Pulmonary artery endothelial cell (primary cell): ENCODE data around the gene CLEC2D. TPM values are rescaled to one million over a fixed set of nuclear protein-coding genes. Genes with fewer than 3 reads are reported as not detected.
"Not testable (repeated sequence)": the region's sequence is repeated elsewhere in the genome, so short reads cannot be mapped to it uniquely, and the experiment has no call there.

Experiments used
- DNase-seq: peaks from one replicate; pipeline ENCODE4 v3.0.0-alpha.2; 2011; ENCODE audit warnings: low read depth, low spot score
- total RNA-seq: library from RNA; depleted of rRNA; stranded (reverse); fragments of >200 nt; gene quantifications from 2 replicates; pipeline ENCODE4 v1.2.3, GENCODE V29; 2014

CLEC2D gene, protein sequence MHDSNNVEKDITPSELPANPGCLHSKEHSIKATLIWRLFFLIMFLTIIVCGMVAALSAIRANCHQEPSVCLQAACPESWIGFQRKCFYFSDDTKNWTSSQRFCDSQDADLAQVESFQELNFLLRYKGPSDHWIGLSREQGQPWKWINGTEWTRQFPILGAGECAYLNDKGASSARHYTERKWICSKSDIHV
- total RNA-seq = 0.42 and 0.79 TPM in 2 replicates

DNA sequence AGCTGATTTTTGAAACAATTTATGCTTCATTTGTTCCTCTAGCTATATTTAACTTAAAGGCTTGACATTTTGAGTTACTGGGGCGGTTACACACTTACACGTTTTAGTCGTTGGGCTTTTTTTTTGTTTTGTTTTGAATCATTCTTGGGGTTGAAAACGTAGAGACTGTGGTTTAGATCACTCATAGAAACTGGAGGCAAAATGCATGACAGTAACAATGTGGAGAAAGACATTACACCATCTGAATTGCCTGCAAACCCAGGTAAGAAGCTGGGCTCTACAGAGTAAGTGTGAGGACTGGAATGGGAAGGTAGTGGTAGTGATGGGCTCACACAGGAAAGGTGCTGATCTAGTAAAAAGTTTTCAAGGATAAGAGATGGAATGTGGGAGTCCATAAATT is at the start of gene CLEC2D:
Gene CLEC2D, plus strand, starts transcription at position 180 of the 400 bp plus-strand sequence. Its CDS starts 22 bp downstream, at position 202.
- DNase-seq = no peak

DNA sequence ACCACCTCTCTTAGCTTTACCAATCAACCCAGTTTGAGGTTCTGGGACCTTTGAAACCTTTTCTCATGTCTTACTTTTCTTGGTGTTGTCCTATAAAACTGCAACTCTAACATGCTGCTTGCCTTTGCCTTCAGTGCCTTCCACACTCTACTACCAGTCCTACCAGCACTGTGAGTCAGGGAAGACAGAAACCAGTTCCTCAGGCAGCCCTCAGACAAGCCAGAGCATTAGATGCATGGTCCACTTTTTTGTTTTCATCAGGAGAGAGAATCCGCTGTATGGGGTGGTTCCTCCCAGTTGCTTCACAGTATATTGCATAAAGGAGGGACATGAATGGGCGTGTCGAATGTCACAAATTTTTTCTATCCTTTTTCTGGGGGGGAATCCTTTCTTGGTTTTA is 44.5 kb upstream of the CLEC2D start:
- DNase-seq = no peak

DNA sequence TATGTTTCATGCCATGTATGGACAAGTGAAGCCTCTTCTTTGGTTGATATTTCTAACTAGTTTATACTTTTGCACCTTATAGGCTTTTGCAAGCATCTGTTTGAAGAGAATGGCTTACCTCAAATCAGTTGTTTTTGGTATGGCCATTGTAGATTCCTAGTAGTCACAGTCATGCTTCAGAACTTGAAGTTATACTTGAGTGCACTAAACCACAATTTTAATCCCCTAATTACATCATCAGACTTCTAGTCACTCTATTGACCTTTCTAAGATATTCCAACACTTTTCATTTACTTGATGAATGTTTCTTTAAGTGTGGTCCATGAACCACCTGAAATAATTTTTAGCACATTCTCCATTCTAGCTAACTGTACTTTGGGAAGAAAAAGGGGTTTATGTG is 43.2 kb upstream of the CLEC2D start:
- no peak for DNase-seq

DNA sequence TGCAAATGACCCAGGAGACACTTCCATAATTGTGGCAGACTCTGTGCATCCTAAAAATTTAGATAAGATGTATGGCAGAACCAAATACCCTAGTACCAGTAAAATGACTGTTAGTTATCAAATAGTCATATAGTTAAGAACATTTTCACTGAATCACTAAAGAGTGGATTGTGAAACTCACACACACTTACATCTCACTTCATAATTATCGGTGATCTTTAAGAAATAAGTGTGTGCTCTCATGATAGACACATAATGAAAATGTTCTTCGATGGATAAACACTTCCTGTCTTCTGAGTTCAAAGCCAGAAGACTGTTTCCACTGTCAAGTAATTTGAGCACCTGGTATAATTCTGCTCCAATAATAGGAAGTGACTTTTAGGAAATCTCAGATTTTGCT is 42.7 kb upstream of the CLEC2D start:
- no peak for DNase-seq

DNA sequence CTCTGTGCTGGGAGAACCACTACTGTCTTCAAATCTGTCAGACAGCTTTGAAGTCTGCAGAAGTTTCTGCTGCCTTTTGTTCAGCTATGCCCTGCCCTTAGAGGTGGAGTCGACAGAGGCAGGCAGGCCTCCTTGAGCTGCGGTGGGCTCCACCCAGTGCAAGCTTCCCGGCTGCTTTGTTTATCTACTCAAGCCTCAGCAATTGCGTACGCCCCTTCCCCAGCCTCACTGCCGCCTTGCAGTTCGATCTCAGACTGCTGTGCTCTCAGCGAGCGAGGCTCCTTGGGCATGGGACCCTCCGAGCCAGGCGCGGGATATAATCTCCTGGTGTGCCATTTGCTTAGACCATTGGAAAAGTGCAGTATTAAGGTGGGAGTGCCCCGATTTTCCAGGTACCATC is 36.7 kb upstream of the CLEC2D start:
- no peak for DNase-seq

DNA sequence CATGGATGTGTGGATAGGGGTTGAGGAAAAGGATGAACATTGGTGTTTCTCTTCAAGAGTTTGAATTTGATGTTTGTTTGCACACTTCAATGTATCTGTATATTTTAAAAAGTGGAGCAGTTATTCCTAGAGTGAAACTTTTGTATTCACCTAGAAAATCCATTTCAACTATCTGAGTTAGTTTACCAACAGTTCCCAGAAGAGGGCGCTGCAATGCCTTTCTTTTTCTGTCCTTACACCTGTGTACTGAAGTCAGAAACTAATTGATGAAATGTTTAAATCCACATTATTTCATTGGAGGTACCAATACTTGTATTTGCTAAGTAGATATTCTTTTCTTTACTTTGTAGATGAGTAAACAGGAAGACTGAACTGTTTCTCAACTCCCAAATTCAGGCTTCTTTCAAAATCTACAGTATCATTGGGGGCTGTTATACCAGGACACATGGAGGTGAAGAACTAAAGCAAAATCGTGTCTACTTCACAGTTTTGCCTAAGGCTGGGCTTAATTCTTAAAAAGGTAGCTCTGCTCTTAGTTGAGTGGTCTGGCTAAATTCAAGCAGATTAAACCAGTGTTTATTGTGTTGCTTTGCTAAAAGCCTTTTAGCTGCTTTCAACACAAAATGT is 35.2 kb upstream of the CLEC2D start:
- DNase-seq = no peak

DNA sequence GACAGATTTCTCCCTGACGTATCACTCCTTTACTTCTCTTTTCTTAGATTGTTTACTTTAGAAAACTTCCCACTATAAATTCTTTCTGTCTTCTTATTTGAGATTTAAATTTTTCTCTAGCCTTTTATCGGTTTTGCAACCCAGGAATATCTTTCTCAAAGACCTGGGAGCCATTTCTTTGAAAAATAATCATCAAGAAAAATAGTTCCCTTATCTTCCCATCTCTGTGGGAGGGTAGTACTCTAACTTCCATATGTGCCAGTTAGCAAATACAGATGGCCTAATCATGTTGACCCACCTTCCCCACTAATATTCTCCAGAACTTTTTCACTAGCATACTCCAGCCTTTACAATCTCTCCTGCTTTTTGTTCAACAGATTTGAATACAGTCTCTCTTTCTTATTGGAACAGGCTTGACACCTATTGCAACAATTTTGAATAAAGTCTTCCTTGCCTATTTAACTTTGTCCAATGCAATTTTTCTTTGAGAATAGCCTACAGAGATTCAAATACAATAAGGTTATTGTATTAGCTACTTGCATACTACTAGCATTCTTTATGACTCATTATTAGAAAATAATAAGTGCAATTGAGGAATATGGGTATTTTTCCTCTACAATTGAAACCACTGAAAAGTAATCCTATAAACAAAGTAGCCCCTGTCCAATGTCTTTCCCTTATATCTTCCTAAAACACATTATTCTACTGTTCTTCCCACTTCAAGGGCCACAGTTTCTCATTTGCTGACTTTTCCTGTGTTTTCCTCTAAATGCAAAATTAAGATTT is 34.4 kb upstream of the CLEC2D start:
- DNase-seq = no peak

DNA sequence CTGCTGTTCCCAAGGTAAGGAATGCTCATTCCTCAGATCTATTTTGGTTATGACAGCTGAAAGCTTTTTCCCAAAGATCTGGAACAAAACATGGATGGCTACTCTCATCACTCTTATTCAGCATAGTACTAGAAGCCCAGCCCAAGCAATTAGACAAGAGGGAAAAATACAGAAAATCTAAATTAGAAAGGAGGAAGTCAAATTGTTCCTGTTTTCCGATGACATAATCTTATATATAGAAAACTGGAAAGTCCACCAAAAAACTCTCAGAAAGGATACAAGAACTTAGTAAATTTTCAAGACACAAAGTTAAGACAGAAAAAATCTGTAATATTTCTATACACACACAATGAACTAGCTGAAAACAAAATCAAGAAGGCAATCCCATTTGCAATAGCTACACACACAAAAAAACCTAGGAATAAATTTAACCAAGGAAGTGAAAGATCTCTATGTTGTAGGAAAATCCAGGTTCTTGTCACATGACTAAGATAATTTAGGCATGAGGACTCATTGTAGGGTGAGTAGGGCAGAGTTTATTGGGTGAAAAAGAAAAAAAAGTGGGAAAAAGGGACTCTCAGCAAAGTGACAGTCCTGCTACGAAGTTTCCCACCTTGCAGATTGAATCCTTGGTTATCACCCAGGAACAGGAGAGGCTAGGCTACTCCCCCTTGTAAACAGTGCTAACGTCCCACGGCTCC is 33.2 kb upstream of the CLEC2D start:
- no peak for DNase-seq

DNA sequence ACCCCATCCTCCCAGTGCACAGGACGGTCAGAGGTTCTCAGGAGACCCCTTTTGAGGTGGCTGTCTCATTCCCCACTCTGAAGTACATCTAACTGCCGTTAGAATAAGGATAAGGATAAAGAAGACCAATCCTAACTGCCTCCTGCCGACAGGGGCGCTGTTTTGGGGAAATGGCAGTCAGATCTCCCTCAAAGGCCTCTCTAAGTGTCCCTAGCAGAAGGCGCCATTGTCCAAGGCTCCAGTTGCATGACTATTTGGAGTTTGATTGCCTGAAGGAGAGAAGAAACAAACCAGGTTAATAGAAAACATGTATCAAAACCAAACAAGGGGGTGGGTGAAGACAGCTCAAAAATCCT is 32.7 kb upstream of the CLEC2D start:
- no peak for DNase-seq

DNA sequence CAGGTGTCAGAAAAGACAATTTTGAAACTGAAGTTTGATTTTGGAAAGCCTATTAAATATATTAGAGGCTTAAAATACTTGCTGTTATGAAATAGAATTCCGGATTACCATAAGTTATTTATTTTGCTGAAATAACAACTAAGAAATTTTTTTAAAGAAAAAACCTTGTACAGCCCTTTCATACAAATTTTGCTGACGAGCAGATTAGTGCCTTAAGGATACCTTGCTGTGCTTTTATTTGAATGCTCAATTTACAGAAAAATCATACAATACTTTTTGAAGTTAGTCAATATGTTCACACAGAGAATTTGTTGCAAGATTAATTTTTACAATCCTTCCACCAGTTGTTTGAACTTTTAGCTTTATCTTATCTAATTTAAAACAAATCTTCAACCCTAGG is 29.5 kb upstream of the CLEC2D start:
- DNase-seq = no peak

DNA sequence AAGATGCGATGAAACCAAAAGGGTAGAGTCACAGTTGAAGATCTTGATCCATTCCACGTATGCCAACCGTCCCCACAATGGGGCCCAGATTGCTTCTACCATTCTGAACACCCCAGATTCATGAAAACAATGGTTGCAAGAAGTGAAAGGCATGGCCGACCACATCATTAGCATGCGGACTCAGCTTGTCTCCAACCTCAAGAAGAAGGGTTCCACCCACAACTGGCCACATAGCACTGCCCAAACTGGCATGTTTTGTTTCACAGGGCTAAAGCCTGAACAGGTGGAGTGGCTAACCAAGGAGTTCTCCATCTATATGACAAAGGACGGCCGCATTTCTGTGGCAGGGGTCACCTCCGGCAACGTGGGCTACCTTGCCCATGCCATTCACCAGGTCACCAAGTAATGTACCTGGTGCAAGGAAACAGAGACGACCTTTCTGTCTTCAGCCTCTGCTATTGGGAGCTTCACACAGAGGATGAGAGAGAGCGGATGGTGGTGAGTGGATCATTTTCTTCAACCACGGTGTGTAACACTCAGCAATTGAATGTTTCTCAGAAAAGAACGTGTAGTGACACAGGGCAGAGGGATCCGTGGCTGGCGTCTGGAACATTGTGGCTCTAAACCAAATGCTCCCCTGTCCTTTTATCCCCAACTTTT is 26.8 kb upstream of the CLEC2D start:
- no peak for DNase-seq

DNA sequence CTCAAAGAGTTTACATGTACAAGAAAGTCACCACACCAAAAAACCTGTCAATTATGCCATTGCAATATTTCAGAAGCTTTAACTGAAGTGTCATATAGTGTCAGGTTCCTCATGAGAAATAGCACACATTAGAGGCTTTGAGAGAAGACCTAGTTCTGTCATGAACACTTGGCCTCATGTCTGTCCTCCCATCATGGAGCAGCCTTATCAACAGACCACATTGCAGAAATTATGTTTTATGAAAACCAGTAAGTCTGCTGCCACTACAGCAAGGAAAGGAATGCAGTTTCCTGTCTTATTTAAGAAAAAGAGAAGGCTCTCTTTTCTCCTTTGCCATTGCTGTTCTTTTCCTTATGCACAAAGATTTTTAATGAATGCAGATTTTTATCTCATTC is 26.2 kb upstream of the CLEC2D start:
- no peak for DNase-seq

DNA sequence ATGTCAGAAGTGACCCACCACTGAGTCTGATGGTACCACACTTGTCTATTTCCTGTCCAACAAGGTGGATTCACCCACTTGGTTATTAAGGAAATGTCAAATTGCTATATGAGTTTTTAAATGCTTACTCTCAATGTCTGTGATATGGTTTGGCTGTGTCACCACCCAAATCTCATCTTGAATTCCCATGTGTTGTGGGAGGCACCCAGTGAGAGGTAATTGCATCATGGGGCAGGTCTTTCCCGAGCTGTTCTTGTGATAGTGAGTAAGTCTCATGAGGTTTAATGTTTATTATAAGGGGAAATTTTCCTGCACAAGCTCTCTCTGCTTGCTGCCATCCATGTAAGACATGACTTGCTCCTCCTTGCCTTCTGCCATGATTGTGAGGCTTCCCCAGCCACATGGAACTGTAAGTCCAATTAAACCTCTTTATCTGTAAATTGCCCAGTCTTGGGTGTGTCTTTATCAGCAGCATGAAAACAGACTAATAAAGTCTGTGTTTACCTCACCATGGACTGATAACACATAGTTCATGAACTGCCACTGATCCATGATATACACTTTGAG is 24.4 kb upstream of the CLEC2D start:
- DNase-seq = not testable (repeated sequence)

DNA sequence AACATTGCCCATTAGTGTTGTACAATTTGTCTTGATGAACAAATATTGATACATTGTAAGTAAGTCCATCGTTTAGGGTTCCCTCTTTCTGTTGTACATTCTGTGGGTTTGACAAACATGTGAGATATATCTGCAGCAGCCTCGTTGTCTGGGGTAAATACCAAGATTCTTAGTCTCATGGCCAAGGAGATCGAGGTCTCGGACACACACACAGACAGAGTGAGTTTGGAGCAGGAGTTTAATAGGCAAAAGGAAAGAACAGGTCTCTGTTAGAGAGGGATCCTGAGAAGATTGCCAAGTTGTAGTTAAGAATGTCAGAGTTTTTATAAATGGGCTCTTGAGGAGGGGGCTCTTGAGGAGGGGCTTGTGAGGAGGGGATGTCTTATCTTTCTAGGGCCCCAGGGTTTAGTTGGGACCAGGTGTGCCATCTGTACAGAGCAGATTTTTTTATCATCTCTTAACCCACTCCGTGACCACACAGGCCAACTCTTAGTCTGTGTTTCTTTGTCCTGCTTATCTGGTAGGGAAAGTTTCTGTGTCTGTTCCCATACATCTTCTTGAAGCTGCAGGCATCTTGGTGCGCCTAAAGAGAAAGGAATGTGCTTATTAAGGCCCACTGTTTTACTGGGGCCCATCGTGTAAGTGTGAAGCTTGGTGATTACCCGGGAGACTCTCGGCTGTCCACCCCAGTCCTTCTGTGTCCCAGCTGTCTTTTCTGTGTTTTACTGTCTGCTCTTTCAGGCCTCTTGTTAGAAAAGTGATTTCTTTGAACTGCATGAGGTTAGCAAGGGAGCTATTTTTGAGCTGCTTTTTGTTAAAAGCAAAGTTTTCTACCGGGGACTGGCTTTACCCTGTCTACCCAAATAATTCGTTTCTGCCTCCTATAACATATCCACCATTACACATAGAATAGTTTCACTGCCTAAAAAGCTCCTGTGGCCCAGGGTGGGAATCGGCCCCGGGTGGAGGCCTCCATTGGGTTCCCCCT is 22.4 kb upstream of the CLEC2D start:
- no peak for DNase-seq

DNA sequence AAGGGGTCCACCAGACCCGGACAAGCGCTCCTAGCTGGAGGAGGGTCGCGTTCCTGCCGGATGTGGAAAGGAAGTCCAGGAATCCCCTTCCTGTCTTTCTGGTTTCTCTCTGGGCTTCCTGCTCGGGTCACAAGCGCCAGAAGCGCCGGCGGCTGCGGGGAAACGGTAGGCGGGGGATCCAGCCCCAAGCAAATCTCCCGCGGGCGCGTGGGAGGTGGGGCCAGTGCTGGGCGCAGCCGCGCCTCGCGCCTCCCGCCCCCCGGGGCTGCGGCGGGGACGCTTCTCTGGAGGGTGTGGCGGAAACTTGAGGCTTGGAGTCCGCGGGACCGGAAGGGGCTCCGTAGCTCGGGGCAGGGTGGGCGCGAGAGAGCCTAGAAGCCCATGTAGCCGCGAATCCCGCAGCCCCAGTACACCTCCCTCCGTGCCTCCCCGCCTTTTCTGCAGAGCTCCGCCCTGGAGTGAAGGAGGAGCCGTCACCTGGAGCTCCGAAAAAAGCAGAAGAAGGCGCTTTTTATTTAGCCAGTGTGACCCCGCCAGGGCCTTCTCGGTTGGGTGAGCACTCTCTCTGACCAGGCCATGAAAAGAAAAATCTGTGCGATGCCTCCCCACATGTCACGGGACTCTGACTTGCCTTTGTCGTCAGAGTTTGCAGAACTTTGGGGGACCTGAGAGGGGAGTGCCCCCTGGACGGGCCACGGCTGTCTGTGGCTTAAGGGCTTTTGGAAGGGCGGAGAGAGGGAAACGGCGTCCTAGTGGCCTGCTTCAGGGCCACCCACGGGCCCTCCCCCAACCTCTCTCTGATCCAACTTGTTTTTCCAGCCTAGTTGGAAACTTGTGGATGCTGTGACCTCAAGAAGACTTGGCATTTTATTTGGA is 21.4 kb upstream of the CLEC2D start:
- DNase-seq = no peak

DNA sequence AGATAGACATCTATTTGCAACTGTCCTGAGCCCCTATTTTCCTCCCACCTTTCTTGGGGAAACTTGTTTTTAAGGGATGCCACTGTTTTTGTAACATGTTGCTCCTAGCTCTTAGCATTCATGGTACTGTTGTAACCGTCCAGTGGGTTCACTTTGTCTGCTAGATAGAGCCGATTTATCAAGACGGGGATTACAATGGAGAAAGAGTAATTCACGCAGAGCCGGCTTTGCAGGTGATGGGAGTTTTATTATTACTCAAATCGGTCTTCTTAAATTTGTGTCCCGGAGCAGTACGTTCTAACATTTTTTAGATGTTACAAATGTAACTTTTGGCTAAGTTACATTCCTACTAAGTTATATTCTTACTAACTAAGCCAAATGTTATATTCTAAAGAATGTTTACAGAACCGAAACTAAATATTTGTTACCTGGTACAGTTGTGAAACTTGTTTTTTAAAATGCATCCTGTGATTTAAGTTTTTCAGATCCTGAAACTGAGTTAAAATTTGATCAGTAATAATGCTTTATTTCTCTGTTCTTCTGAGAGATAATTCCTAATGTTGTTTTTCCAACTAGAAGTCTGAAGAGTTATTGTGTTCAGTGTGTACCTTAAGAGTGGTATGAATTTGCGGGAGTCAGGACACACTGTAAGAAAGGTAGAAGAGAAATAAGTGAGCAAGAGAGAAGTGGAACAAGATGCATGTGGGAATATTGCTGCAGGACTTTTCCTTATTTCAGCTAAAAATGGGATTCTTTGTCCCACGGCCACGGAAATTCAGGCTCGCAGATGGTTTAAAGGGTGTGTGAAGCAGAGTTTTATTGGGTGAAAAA is 20.6 kb upstream of the CLEC2D start:
- DNase-seq = no peak

DNA sequence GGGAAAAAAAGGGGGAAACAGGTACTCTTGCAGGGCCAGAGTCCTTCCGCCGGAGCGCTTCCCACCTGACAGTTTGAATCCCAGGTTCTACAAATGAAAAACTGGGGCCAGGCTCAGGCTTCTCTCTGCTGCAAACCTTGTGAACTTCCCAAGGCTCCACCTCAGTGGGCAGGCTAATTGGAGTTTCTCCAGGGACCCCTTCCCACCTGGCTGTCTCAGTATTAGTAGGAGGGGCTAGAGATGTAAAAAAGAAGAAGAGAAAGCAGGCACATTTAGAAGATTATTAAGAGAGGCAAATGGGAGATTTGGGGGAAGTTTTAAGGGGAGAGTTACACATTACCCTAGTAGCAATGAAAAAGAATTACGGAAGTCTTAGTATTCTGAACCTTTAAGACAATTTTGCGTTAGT is 20.0 kb upstream of the CLEC2D start:
- no peak for DNase-seq

DNA sequence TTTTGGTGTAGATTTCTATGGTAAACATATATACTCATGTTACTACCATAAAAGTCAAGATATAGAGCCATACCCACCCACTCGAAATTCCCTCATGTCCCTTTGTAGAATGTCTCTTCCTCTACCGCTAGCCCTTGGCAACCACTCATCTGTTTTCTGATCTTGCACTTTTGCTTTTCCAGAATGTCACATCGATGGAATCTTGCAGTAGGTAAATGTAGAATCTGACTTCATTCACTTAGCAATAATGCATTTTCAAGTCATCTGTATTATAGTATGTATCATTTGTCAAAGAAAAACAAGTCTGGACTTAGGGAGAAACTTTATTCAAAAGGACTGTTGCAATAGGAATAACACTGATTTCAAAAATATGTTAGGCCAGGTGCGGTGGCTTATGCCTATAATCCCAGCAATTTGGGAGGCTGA is 19.3 kb upstream of the CLEC2D start:
- DNase-seq = no peak
